HepG2 (cell line): ENCODE data around the gene PROC. TPM values are rescaled to one million over a fixed set of nuclear protein-coding genes. Genes with fewer than 3 reads are reported as not detected.

Experiments
- BCL3 ChIP-seq: sonication (generic); formaldehyde crosslinking; IDR thresholded peaks from 2 replicates; pipeline ENCODE4 v1.5.1; 2020; ENCODE audit warnings: mild to moderate bottlenecking, missing genetic modification reagents, moderate library complexity
- FOXA3 ChIP-seq: IDR thresholded peaks from 2 replicates; pipeline ENCODE4 v1.6.1; 2016; ENCODE audit warnings: missing genetic modification reagents, missing compliant biosample characterization
- NFYC ChIP-seq: IDR thresholded peaks from 2 replicates; pipeline ENCODE4 v1.6.1; 2016; ENCODE audit warnings: missing genetic modification reagents, missing compliant biosample characterization
- PHF5A ChIP-seq: IDR thresholded peaks from one replicate; pipeline ENCODE4 v1.6.1; 2018; ENCODE audit warnings: low read depth, missing genetic modification reagents; ENCODE audit not compliant: unreplicated experiment
- PRDM4 ChIP-seq: sonication (generic); formaldehyde crosslinking; IDR thresholded peaks from 2 replicates; pipeline ENCODE4 v1.9.0; 2021; ENCODE audit warnings: missing genetic modification reagents, borderline replicate concordance
- TEAD2 ChIP-seq: sonication (generic); formaldehyde crosslinking; IDR thresholded peaks from 2 replicates; pipeline ENCODE4 v1.9.0; 2021; ENCODE audit warnings: missing genetic modification reagents
- ZNF3 ChIP-seq: IDR thresholded peaks from 2 replicates; pipeline ENCODE4 v1.7.0; 2017; ENCODE audit warnings: inconsistent platforms
- ZNF33A ChIP-seq: sonication (generic); formaldehyde crosslinking; IDR thresholded peaks from 2 replicates; pipeline ENCODE4 v1.5.1; 2020; ENCODE audit warnings: missing genetic modification reagents, mild to moderate bottlenecking, moderate library complexity, borderline replicate concordance
- ZNF512B ChIP-seq: sonication (generic); formaldehyde crosslinking; IDR thresholded peaks from 2 replicates; pipeline ENCODE4 v1.5.1; 2020; ENCODE audit warnings: missing genetic modification reagents, mild to moderate bottlenecking, borderline replicate concordance
- ZNF552 ChIP-seq: sonication (generic); formaldehyde crosslinking; IDR thresholded peaks from 2 replicates; pipeline ENCODE4 v1.9.0; 2022; ENCODE audit warnings: missing genetic modification reagents, mild to moderate bottlenecking, borderline replicate concordance
- ZNF572 ChIP-seq: sonication (generic); formaldehyde crosslinking; IDR thresholded peaks from 2 replicates; pipeline ENCODE4 v1.5.1; 2020; ENCODE audit warnings: mild to moderate bottlenecking, missing genetic modification reagents
- ZNF598 ChIP-seq: sonication (generic); formaldehyde crosslinking; IDR thresholded peaks from 2 replicates; pipeline ENCODE4 v1.5.1; 2020; ENCODE audit warnings: mild to moderate bottlenecking, missing genetic modification reagents, borderline replicate concordance
- ZNF687 ChIP-seq: sonication (generic); formaldehyde crosslinking; IDR thresholded peaks from 2 replicates; pipeline ENCODE4 v1.5.1; 2020; ENCODE audit warnings: mild to moderate bottlenecking, missing genetic modification reagents, moderate library complexity
- ZNF770 ChIP-seq: sonication (generic); formaldehyde crosslinking; IDR thresholded peaks from 2 replicates; pipeline ENCODE4 v1.5.0; 2020; ENCODE audit warnings: mild to moderate bottlenecking, missing genetic modification reagents
- ZNF788 ChIP-seq: sonication (generic); formaldehyde crosslinking; IDR thresholded peaks from 2 replicates; pipeline ENCODE4 v1.5.0; 2020; ENCODE audit warnings: mild to moderate bottlenecking, missing genetic modification reagents, borderline replicate concordance
- polyA plus RNA-seq, 8 experiments: library from polyadenylated mRNA; depleted of rRNA in 3 of 8; stranded (reverse) in 7 of 8; unstranded in 1 of 8; fragments of >200 nt; fragmentation: Illumina TruSeq in 4 of 8; extraction: Trizol in 4 of 8; gene quantifications; 2 replicates each; pipeline versions ENCODE4 v1.2.1 to v1.2.3, GENCODE V29; 2011 to 2016; ENCODE audit warnings: low read depth in 4 of 8, missing spikeins in 1 of 8, mixed read lengths in 1 of 8; ENCODE audit not compliant: insufficient read depth in 1 of 8
- total RNA-seq, 5 experiments: library from RNA; depleted of rRNA; stranded (reverse); fragments of >200 nt; fragmentation: Illumina TruSeq; extraction: Trizol; gene quantifications; 2 replicates each; pipeline ENCODE4 v1.2.3, GENCODE V29; 2016; ENCODE audit warnings: low read depth in 1 of 5

The PROC gene
- total and polyA plus RNA-seq, 2 of the 13 experiments (the other 11 are each of a cell fraction or from before 2014, with no cell fraction given): 134 to 185 TPM

GRCh38 chr2:127400897-127401756 lies 17.1 kb upstream of the PROC start (continued):
- no peak for TF ChIP-seq ZNF512B (CRISPR knock-in tag)
- TF ChIP-seq ZNF598: no peak
- no peak for TF ChIP-seq ZNF788
- TF ChIP-seq ZNF33A: no peak
- TF ChIP-seq ZNF770: no peak
- TF ChIP-seq PRDM4 (CRISPR knock-in tag): no peak
- no peak for TF ChIP-seq TEAD2 (CRISPR knock-in tag)
- TF ChIP-seq FOXA3: no peak
- no peak for TF ChIP-seq ZNF552 (CRISPR knock-in tag)
- TF ChIP-seq BCL3 (CRISPR knock-in tag): no peak
- no peak for TF ChIP-seq PHF5A
- peak; percentile 87 for TF ChIP-seq ZNF687
- TF ChIP-seq ZNF3: no peak
- no peak for TF ChIP-seq NFYC (CRISPR knock-in tag)
- TF ChIP-seq ZNF572 (CRISPR knock-in tag): no peak
